IMR-90 (cell line): ENCODE data around the gene RASAL1. TPM values are rescaled to one million over a fixed set of nuclear protein-coding genes. Genes with fewer than 3 reads are reported as not detected.

Experiments
- ATAC-seq: fragments of 200-7000 bp; cut with Tn5 transposase; 2 replicates; pipeline ENCODE4 v1.9.1; 2020; ENCODE audit warnings: low read depth, mild to moderate bottlenecking, moderate library complexity
- BruUV-seq: library from RNA; stranded (reverse); fragments of 400-500 nt; replicated peaks from 2 replicates; lab custom pipeline; 2021; lab: Mats Ljungman, UMichigan
- CTCF ChIA-PET: fragments of 300-600 bp; formaldehyde crosslinking; extraction: SDS; loops from one replicate; lab custom pipeline; 2021; ENCODE audit warnings: antibody characterized with exemption; lab: Yijun Ruan, JAX
- POLR2A ChIA-PET: fragments of 300-600 bp; sonication (Branson Sonifier 250); formaldehyde crosslinking; loops from one replicate; lab custom pipeline; 2022; ENCODE audit warnings: antibody characterized with exemption; ENCODE audit not compliant: unreplicated experiment; lab: Charles Lee
- DNase-seq: peaks from one replicate; pipeline ENCODE4 v3.0.0; 2013
- H2AFZ ChIP-seq: replicated peaks from 2 replicates; pipeline ENCODE3; 2013; ENCODE audit warnings: low read length, mild to moderate bottlenecking; ENCODE audit not compliant: poor library complexity
- H2AK5ac ChIP-seq: 2 replicates; pipeline ENCODE4 v1.6.1; 2013; ENCODE audit warnings: low read depth, low read length, inconsistent platforms
- H2AK9ac ChIP-seq: replicated peaks from 2 replicates; pipeline ENCODE3; 2013; ENCODE audit warnings: mild to moderate bottlenecking, low read depth, low read length, moderate library complexity; ENCODE audit not compliant: poor library complexity
- H2BK120ac ChIP-seq: 2 replicates; pipeline ENCODE4 v1.6.1; 2013; ENCODE audit warnings: low read depth, low read length, inconsistent platforms
- H2BK15ac ChIP-seq: 3 replicates; pipeline ENCODE4 v1.6.1; 2013; ENCODE audit warnings: low read depth, low read length, inconsistent platforms
- H2BK20ac ChIP-seq: 2 replicates; pipeline ENCODE4 v1.6.1; 2013; ENCODE audit warnings: low read depth, mild to moderate bottlenecking, inconsistent platforms, low read length, moderate library complexity
- H2BK5ac ChIP-seq: 2 replicates; pipeline ENCODE4 v1.6.1; 2013; ENCODE audit warnings: mild to moderate bottlenecking, low read depth, low read length, inconsistent platforms; ENCODE audit not compliant: poor library complexity, severe bottlenecking
- H3K14ac ChIP-seq: replicated peaks from 2 replicates; pipeline ENCODE4 v1.6.1; 2013; ENCODE audit warnings: low read depth, low read length, inconsistent platforms
- H3K18ac ChIP-seq: 2 replicates; pipeline ENCODE4 v1.6.1; 2013; ENCODE audit warnings: low read depth, low read length, control low read depth
- H3K23ac ChIP-seq: 2 replicates; pipeline ENCODE4 v1.6.1; 2013; ENCODE audit warnings: low read depth, low read length, inconsistent platforms
- H3K27ac ChIP-seq: 2 replicates; pipeline ENCODE4 v1.5.1; 2013; ENCODE audit warnings: mild to moderate bottlenecking, control low read depth, low read length; ENCODE audit not compliant: insufficient read depth
- H3K27me3 ChIP-seq: 2 replicates; pipeline ENCODE4 v1.6.1; 2013; ENCODE audit warnings: low read length; ENCODE audit not compliant: control insufficient read depth, insufficient read depth
- H3K36me3 ChIP-seq: 2 replicates; pipeline ENCODE4 v1.6.1; 2013; ENCODE audit warnings: low read length, mixed read lengths; ENCODE audit not compliant: control insufficient read depth, insufficient read depth
- H3K4ac ChIP-seq: 2 replicates; pipeline ENCODE4 v1.6.1; 2013; ENCODE audit warnings: low read depth, low read length, inconsistent platforms
- H3K4me1 ChIP-seq: 2 replicates; pipeline ENCODE4 v1.6.1; 2013; ENCODE audit warnings: low read length, mixed read lengths; ENCODE audit not compliant: control insufficient read depth, insufficient read depth
- H3K4me2 ChIP-seq: 2 replicates; pipeline ENCODE4 v1.6.1; 2013; ENCODE audit warnings: low read depth, mild to moderate bottlenecking, control low read depth, low read length, moderate library complexity
- H3K4me3 ChIP-seq: 2 replicates; pipeline ENCODE4 v1.5.1; 2013; ENCODE audit warnings: low read depth, mild to moderate bottlenecking, control low read depth, low read length, moderate library complexity; ENCODE audit not compliant: insufficient read depth
- H3K56ac ChIP-seq: 2 replicates; pipeline ENCODE4 v1.6.1; 2013; ENCODE audit warnings: low read length, inconsistent platforms; ENCODE audit not compliant: insufficient read depth; ENCODE audit errors: extremely low read depth
- H3K79me1 ChIP-seq, 2 experiments: 2 replicates each; pipeline ENCODE4 v1.6.1; 2013; ENCODE audit warnings: low read length in 2 of 2, inconsistent platforms in 1 of 2, low read depth in 1 of 2
- H3K9ac ChIP-seq: 2 replicates; pipeline ENCODE4 v1.6.1; 2013; ENCODE audit warnings: low read depth, low read length, control low read depth
- H3K9me1 ChIP-seq: 2 replicates; pipeline ENCODE4 v1.6.1; 2013; ENCODE audit warnings: low read length, inconsistent platforms; ENCODE audit not compliant: insufficient read depth
- H3K9me3 ChIP-seq: 2 replicates; pipeline ENCODE4 v1.6.1; 2013; ENCODE audit warnings: low read length; ENCODE audit not compliant: control insufficient read depth, insufficient read depth
- H4K20me1 ChIP-seq: 2 replicates; pipeline ENCODE4 v1.6.1; 2013; ENCODE audit warnings: low read length, inconsistent platforms; ENCODE audit not compliant: insufficient read depth
- H4K5ac ChIP-seq: 2 replicates; pipeline ENCODE4 v1.6.1; 2013; ENCODE audit warnings: mild to moderate bottlenecking, low read depth, low read length, control low read depth
- H4K8ac ChIP-seq, 2 experiments: 2 replicates each; pipeline ENCODE4 v1.6.1; 2013; ENCODE audit warnings: low read depth in 2 of 2, low read length in 2 of 2, control low read depth in 1 of 2, inconsistent platforms in 1 of 2
- H4K91ac ChIP-seq: 2 replicates; pipeline ENCODE4 v1.6.1; 2013; ENCODE audit warnings: low read depth, low read length, inconsistent platforms; ENCODE audit not compliant: insufficient read depth
- NFE2L2 ChIP-seq: fragments of 150-350 bp; IDR thresholded peaks from 2 replicates; pipeline ENCODE4 v1.6.1; 2016; ENCODE audit warnings: low read depth, mild to moderate bottlenecking, low read length
- RAD21 ChIP-seq: IDR thresholded peaks from 2 replicates; pipeline ENCODE4 v1.6.1; 2012; ENCODE audit warnings: low read length, improper control_type of control experiment
- WGBS, 2 experiments: methylation state at CpG; one replicate each; pipeline versions ENCODE4 v1.1.5 to v1.1.7; 2013; ENCODE audit warnings: missing lambda C conversion rate in 2 of 2; ENCODE audit not compliant: insufficient read length in 1 of 2; ENCODE audit errors: extremely low coverage in 2 of 2; 5-methylcytosine and 5-hydroxymethylcytosine counted together
- dilution Hi-C: fragments of 300-500 bp; cut with HindIII; formaldehyde crosslinking; loops from one replicate; pipeline ENCODE4 v1.14.3; 2018; ENCODE audit warnings: low sequenced_read_pairs; ENCODE audit not compliant: unreplicated experiment
- in situ Hi-C: fragments of 300-500 bp; cut with MboI; formaldehyde crosslinking; loops from 3 replicates; pipeline ENCODE4 v1.14.3; 2019; ENCODE audit warnings: low sequenced_read_pairs, inconsistent platforms, mixed read lengths
- intact Hi-C: fragments of 100-400 bp; cut with micrococcal nuclease; formaldehyde crosslinking; loops from 2 replicates; pipeline ENCODE4 v1.10.0; 2022
- polyA plus RNA-seq, 3 experiments: library from polyadenylated mRNA; depleted of rRNA; stranded (reverse); fragments of >200 nt; gene quantifications; 2 replicates each; pipeline ENCODE4 v1.2.3, GENCODE V29; 2012; ENCODE audit warnings: low replicate concordance in 1 of 3
- total RNA-seq: library from RNA; depleted of rRNA; stranded (reverse); fragments of >200 nt; gene quantifications from 2 replicates; pipeline ENCODE4 v1.2.3, GENCODE V29; 2012

RASAL1 gene
- total and polyA plus RNA-seq, 2 of the 4 experiments (the other 2 are of a cell fraction), result not detected

- CTCF ChIA-PET, result no interaction called here
- POLR2A ChIA-PET, result no interaction called here
These were observed 47.5 kb upstream of the RASAL1 start for GRCh38 chr12:113183030-113183589.

More at GRCh38 chr12:113183030-113183589, 47.5 kb upstream of the RASAL1 start:
- H2AFZ ChIP-seq, result no peak overlapping the region
- DNase-seq (no peak), ATAC-seq (no peak)
- H2BK5ac ChIP-seq, result no peak overlapping the region
- H3K27me3 ChIP-seq, result no peaks in the 10 kb centered on the region
- H3K9ac ChIP-seq, result no peak overlapping the region
- H3K4me1 ChIP-seq, result peaks cover 5% of the 10 kb centered on the region; the same call in 1 of the 2 replicates
- no peaks in the 10 kb centered on the region for H3K9me3 ChIP-seq
- intact Hi-C loops (no loop called here), dilution Hi-C loops (no loop called here), in situ Hi-C loops (loop anchor here (25.0 kb wide), 1 partner anchor 1229 kb away; the partner anchor contains the start of gene TBX5)
- H3K4ac ChIP-seq, result no peak overlapping the region
- no peak overlapping the region for H3K27ac ChIP-seq
- BruUV-seq, result no TSS peak
- H3K18ac ChIP-seq, result no peak overlapping the region
- H3K56ac ChIP-seq, result no peak overlapping the region
- no peak overlapping the region for H3K23ac ChIP-seq
- no peaks in the 10 kb centered on the region; the same call in 1 of the 2 replicates for H4K20me1 ChIP-seq
- no peaks in the 10 kb centered on the region for H3K9me1 ChIP-seq
- H4K8ac ChIP-seq, result no peak overlapping the region
- H2BK120ac ChIP-seq, result no peak overlapping the region
- no peak overlapping the region for H4K5ac ChIP-seq
- no peak overlapping the region for H4K91ac ChIP-seq
- H2AK9ac ChIP-seq, result no peak overlapping the region
- H2BK20ac ChIP-seq, result no peak overlapping the region
- H2AK5ac ChIP-seq, result no peak overlapping the region
- H3K14ac ChIP-seq, result no peak overlapping the region
- H3K79me1 ChIP-seq, result peaks cover 34 to 61% of the 10 kb centered on the region in 2 experiments
- H3K36me3 ChIP-seq, result peaks cover 23% of the 10 kb centered on the region
- H3K4me2 ChIP-seq, result no peak overlapping the region
- H3K4me3 ChIP-seq, result no peak overlapping the region
- WGBS, 2 experiments, result 100% methylated on average over 4 of the region's 11 CpGs; no CpG with 5 or more reads in 1 of the 2 experiments
- H2BK15ac ChIP-seq, result no peak overlapping the region
- TF ChIP-seq NFE2L2 (no peak), RAD21 (no peak)
